HG03342 (cell line): ENCODE data around the gene TAS2R42.

Experiments used
- ATAC-seq: cut with Tn5 transposase; IDR thresholded peaks from one replicate; pipeline ENCODE4 v1.9.1; 2021; ENCODE audit warnings: mild to moderate bottlenecking, moderate library complexity; ENCODE audit not compliant: unreplicated experiment

The TAS2R42 gene, protein sequence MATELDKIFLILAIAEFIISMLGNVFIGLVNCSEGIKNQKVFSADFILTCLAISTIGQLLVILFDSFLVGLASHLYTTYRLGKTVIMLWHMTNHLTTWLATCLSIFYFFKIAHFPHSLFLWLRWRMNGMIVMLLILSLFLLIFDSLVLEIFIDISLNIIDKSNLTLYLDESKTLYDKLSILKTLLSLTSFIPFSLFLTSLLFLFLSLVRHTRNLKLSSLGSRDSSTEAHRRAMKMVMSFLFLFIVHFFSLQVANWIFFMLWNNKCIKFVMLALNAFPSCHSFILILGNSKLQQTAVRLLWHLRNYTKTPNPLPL

GRCh38 chr12:11186837-11187236 is at the start of gene TAS2R42:
TAS2R42 (minus strand) TSS chr12:11186937; CDS start chr12:11186937, 0 bp downstream.
- no peak for ATAC-seq

- no peak for ATAC-seq
Measured at GRCh38 chr12:11233532-11233931, 46.8 kb upstream of the TAS2R42 start.

GRCh38 chr12:11228296-11228879 is 41.7 kb upstream of the TAS2R42 start:
- ATAC-seq: no peak

DNA sequence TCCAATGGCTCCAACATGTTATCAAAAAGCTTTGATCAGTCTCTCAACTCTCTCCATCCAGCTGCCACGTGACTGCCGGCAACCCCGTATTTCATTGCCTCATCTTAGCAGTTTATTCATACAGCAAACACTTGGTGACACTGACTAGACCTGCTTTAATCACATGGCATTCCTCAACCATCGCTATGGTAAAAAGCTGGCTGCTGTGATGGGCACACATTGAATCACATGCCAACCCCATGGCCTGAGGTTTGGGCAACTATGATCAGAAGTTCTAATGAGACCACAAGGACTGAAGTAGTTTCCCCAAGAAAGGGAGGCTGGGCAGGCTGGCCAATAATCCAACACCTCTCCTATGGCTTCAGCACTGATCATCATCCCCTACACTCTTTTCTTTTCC is 40.6 kb upstream of the TAS2R42 start:
- ATAC-seq: no peak

DNA sequence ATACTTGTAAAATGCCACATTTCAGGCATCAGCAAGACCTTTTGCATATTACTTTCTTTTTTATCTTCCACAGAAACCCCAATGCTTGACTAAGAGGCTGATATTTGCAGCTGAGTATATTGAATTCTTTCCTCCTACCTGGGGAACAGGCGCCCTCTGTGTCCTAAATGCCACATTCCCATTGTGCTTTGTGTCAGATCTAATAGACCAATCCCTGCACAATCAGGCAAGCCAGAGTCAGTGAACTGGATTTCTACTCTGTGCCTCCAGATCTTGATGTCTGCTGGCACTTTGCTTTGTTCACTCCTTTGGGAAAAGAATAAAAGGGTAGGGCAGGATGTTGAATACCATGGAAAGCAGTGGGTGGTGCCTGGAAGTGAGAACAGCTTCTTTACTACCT is 22.4 kb upstream of the TAS2R42 start:
- no peak for ATAC-seq

- ATAC-seq: no peak
Measured at GRCh38 chr12:11204173-11204572, 17.4 kb upstream of the TAS2R42 start.

- ATAC-seq: no peak
Measured at GRCh38 chr12:11202811-11203210, 16.1 kb upstream of the TAS2R42 start.

DNA sequence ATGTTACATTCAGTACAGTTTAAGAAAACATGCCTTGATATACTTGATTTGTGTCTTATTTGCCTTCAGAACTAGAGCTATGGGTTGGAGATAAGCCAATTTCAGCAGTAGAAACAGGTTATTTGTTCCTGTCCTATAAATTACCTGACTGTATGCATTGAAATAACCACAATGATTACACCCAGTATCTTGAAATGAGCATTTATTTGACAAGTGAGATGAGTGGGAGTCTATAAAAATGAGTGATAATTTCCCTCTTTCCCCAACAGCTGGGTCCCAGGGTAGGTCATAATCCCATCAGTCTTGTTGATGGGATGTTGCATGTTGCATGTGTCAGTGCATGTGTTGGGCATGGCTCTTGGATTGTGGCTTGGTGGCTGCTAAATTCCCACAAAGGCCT is 3.7 kb downstream of the TAS2R42 start:
- no peak for ATAC-seq

- ATAC-seq: no peak
Measured at GRCh38 chr12:11182529-11182928, 4.2 kb downstream of the TAS2R42 start.

- no peak for ATAC-seq
Measured at GRCh38 chr12:11178250-11178649, 8.5 kb downstream of the TAS2R42 start.

DNA sequence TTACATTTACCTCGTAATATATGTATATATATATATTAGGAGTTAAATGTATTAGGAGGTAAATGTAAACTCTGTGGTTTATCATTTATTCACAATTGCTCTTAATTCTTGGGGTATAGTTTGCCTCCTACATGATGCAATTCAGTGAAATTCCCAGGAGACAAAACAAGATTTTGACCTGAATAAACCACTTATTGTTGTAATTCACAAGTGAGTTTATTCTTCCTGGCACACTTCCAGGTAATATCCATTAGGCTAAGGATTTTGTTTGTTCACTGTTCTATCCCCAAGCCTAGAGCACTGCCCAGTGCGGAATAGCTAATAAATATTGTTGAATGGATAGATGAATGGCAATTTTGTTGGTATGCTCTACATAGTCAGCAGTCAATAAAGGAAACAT is 12.7 kb downstream of the TAS2R42 start:
- ATAC-seq: no peak

DNA sequence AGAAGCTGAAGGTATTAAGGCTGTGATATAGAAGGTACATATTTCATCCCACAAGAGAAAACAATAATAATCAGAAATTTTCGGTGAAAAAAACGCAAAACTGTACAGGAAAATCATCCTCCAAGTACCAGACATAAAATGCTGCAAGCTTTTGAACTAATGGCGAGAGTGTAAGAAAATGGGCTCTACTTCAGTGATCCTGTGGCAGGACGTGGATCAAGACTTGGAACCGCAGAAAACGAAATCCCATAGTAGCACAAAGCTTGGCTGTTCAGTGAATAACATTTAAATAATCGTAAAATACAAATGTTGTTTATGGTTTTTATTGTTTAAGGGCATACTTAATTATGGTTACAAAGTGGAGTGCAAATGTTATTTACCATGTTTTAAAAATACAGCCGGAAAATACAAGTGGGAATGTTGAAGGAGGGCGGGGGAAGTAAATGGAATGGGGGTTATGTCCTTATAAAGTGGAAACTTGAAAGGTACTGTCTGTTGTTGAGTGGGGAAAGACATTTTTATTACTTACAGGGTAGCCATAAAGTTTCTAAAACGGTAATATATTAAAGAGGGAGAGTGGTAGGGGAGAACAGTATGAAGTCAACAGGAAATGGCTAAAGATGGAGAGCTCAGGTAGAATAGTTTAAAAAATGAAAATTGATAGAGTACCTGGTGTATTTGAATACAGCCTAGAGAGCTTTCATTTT is 14.6 kb downstream of the TAS2R42 start:
- ATAC-seq: no peak

- ATAC-seq: peak; percentile 96
Measured at GRCh38 chr12:11171145-11171968, 15.4 kb downstream of the TAS2R42 start, which contains the start of gene SMIM10L1. SMIM10L1 (plus strand) TSS chr12:11171194; CDS start chr12:11171357, 163 bp downstream.

GRCh38 chr12:11170810-11171144 is 16.0 kb downstream of the TAS2R42 start:
- ATAC-seq: no peak

DNA sequence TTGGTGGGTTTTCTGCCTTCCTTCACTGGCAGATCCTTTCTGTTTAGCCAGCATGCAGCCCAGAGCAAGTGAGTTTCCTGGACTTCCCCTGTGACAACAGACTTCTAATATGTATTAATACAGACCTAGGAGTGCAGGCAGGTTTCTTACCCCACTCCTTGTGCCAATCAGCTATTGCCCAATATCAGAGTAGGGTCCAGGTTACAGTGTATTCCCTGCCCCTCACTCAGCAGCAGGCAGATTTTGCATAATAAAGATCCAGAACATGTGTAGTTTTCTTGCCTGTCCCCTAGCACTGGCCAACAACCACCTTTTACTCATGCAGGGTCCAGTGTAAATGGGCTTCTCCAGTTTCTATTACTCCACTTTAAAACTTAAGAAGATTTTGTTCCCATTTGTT is 20.4 kb downstream of the TAS2R42 start:
- no peak for ATAC-seq

GRCh38 chr12:11164384-11164783 is 22.4 kb downstream of the TAS2R42 start:
- no peak for ATAC-seq

DNA sequence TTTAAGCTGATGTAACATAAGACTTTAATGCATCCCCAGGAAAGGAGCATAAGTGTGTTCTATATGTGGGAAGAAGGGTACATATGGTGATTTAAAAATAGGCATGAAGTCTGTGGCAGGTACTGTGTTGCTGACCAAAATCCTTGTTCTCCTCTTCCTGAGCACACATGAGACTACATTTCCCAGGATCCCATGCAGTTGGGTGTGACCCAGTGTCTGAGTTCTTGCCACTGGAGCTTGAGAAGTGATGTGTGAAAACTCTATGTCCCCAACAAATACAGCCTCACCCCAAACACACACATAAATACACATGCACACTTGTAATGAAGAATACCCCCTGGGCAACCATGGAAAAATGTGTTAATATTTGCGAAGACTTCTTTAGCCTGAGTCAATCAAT is 24.2 kb downstream of the TAS2R42 start:
- no peak for ATAC-seq

DNA sequence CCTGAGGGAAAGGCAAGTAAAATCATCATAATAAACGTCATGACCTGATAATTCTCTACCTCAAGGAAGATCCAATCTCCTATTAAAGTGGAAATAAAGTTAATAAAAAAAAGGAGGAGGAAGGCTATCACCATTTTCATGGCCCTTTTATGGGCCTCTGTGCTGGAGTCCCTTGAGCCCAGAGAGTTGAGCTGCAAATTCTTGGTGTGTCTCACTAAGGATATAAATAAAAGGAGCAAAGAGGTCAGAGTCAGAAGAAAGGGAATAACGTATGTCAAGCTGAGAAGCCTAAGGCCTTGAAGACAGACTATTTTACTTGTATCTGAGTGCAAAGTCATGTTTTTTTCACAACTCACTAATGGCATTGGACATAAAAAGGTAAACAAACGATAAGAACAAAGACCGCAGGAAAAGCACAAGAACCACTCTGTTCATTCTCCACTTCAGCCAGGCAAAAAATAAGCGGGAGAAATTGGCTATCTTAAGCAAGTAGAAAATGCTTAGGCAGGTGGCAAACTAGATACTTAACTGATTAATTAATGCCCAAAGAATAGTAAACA is 27.8 kb downstream of the TAS2R42 start:
- no peak for ATAC-seq

GRCh38 chr12:11154400-11154925 is 32.3 kb downstream of the TAS2R42 start:
- ATAC-seq: no peak

DNA sequence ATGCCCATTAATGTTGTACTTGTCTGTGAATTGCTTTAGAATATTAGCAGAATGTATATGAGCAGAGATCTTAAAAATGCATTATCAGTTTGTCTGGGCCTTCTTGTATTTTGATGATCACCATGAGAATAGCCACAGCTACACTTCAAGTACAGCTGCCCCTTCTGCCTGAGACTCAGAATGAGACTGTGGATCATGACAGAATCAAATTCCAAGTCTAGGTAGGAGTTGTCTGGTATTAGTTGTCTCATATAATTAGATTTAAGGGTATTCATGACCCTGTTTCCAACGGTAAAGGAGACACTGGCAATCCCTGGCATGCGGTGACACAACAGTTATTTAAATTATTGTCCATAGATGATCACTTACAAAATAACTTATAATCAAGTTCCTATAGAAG is 34.0 kb downstream of the TAS2R42 start:
- ATAC-seq: no peak

GRCh38 chr12:11150832-11151231 is 35.9 kb downstream of the TAS2R42 start:
- ATAC-seq: no peak
